ENCODE results near the gene SND1.

DNA sequence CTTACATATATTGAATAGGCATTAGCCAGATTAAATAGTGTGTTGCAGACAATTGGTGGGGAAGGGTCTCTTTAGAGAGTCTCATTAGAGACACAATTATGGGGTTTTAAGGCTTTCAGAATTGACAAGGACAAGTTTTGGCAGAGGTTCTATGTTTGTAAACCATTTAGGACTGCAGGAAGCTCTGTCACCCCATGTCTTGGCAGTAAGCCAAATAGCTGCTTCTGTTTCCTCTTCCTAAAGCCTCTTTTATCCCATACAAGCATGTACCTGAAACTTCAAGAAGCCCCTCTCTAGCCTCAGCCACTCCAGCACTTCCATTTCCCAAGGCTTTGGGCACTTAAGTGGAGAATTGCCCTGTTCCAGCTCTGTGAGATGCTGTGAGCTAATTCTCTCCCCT is 401.0 kb downstream of the SND1 start:
- TF ChIP-seq CTCF (IDR thresholded peaks at IDR 0.05; ENCODE audit: low read length) (no peak), EZH2 (optimal IDR thresholded peaks at IDR 0.05; ENCODE audit: low read depth, low read length) (no peak), EZH2phosphoT487 (IDR thresholded peaks at IDR 0.05; ENCODE audit: low read length) (no peak)

Data from MM.1S (cell line).